Naive thymus-derived CD4-positive, alpha-beta T cell (primary cell): ENCODE data around the gene EVA1B. TPM values are rescaled to one million over a fixed set of nuclear protein-coding genes. Genes with fewer than 3 reads are reported as not detected.

Experiments
- ATAC-seq: fragments of 150-1000 bp; cut with Tn5 transposase; 2 replicates; pipeline ENCODE4 v1.10.0; 2021; ENCODE audit warnings: mild to moderate bottlenecking, moderate library complexity
- CTCF ChIA-PET: fragments of 350-600 bp; sonication (Branson Sonifier 250); formaldehyde crosslinking; loops from one replicate; lab custom pipeline; 2021; ENCODE audit warnings: antibody characterized with exemption; lab: Charles Lee
- POLR2A ChIA-PET: fragments of 350-600 bp; sonication (Branson Sonifier 250); formaldehyde crosslinking; loops from one replicate; lab custom pipeline; 2021; ENCODE audit warnings: antibody characterized with exemption, inconsistent platforms; lab: Charles Lee
- DNase-seq, 9 donors: peaks; one replicate each; pipeline versions ENCODE4 v3.0.0 to v3.0.0-alpha.2; 2020 to 2022; ENCODE audit warnings: mixed read lengths in 1 of 9
- H3K27ac ChIP-seq: one replicate; pipeline ENCODE4 v1.7.0; 2013; ENCODE audit warnings: mild to moderate bottlenecking, low read depth, low read length, moderate library complexity
- H3K27me3 ChIP-seq, 2 donors: one replicate each; pipeline ENCODE4 v1.7.0; 2013; ENCODE audit warnings: low read length in 2 of 2, mild to moderate bottlenecking in 2 of 2, moderate library complexity in 2 of 2; ENCODE audit not compliant: control insufficient read depth in 2 of 2, insufficient read depth in 2 of 2
- H3K36me3 ChIP-seq, 3 experiments: 1 replicate in 2 of 3; 2 replicates in 1 of 3; pipeline ENCODE4 v1.7.0; 2013; ENCODE audit warnings: low read length in 3 of 3, mild to moderate bottlenecking in 3 of 3, moderate library complexity in 1 of 3; ENCODE audit not compliant: insufficient read depth in 3 of 3, control insufficient read depth in 2 of 3
- H3K4me1 ChIP-seq, 2 donors: one replicate each; pipeline ENCODE4 v1.7.0; 2013; ENCODE audit warnings: low read length in 2 of 2, mild to moderate bottlenecking in 2 of 2, moderate library complexity in 1 of 2; ENCODE audit not compliant: control insufficient read depth in 2 of 2, insufficient read depth in 2 of 2
- H3K4me3 ChIP-seq: 2 replicates; pipeline ENCODE4 v1.7.0; 2013; ENCODE audit warnings: mild to moderate bottlenecking, low read length
- H3K9me3 ChIP-seq, 3 experiments: 1 replicate in 2 of 3; 2 replicates in 1 of 3; pipeline ENCODE4 v1.7.0; 2013; ENCODE audit warnings: low read length in 3 of 3; ENCODE audit not compliant: control insufficient read depth in 2 of 3
- H3K27ac Mint-ChIP-seq, 9 donors: one replicate each; pipeline ENCODE4 v1.8.0; 2020 to 2022; ENCODE audit warnings: mixed read lengths in 9 of 9, mild to moderate bottlenecking in 8 of 9, moderate library complexity in 5 of 9, inconsistent platforms in 2 of 9
- H3K27me3 Mint-ChIP-seq, 5 donors: one replicate each; pipeline ENCODE4 v1.8.0; 2021 to 2022; ENCODE audit warnings: mixed read lengths in 5 of 5, mild to moderate bottlenecking in 1 of 5
- H3K36me3 Mint-ChIP-seq, 5 donors: one replicate each; pipeline ENCODE4 v1.8.0; 2020 to 2022; ENCODE audit warnings: mixed read lengths in 5 of 5, mild to moderate bottlenecking in 3 of 5, inconsistent platforms in 1 of 5
- H3K4me1 Mint-ChIP-seq, 7 donors: one replicate each; pipeline ENCODE4 v1.8.0; 2020 to 2022; ENCODE audit warnings: mixed read lengths in 7 of 7, mild to moderate bottlenecking in 3 of 7, inconsistent platforms in 1 of 7
- H3K4me3 Mint-ChIP-seq, 10 donors: one replicate each; pipeline ENCODE4 v1.8.0; 2020 to 2022; ENCODE audit warnings: mild to moderate bottlenecking in 10 of 10, mixed read lengths in 10 of 10, moderate library complexity in 6 of 10, inconsistent platforms in 2 of 10
- H3K9me3 Mint-ChIP-seq, 11 donors: one replicate each; pipeline ENCODE4 v1.8.0; 2020 to 2022; ENCODE audit warnings: mixed read lengths in 11 of 11, mild to moderate bottlenecking in 4 of 11, inconsistent platforms in 1 of 11, moderate library complexity in 1 of 11
- intact Hi-C, 2 donors: fragments of 100-400 bp; cut with micrococcal nuclease; formaldehyde crosslinking; loops; one replicate each; pipeline ENCODE4 v1.15.1; 2023
- polyA plus RNA-seq, 2 donors: library from polyadenylated mRNA; unstranded; fragments of 300-500 nt; fragmentation: Illumina TruSeq; gene quantifications; one replicate each; pipeline ENCODE4 v1.2.3, GENCODE V29; 2021
- total RNA-seq, 6 experiments: library from RNA in 5 of 6; stranded (reverse) in 5 of 6; gene quantifications; 1 replicate in 5 of 6; 2 replicates in 1 of 6; pipeline ENCODE4 v1.2.3 and lab custom pipeline; 2021 to 2026

EVA1B gene
- total and polyA plus RNA-seq, 7 experiments from 2014 or later, result 0.43 to 12.5 (median 1.5) TPM

DNA sequence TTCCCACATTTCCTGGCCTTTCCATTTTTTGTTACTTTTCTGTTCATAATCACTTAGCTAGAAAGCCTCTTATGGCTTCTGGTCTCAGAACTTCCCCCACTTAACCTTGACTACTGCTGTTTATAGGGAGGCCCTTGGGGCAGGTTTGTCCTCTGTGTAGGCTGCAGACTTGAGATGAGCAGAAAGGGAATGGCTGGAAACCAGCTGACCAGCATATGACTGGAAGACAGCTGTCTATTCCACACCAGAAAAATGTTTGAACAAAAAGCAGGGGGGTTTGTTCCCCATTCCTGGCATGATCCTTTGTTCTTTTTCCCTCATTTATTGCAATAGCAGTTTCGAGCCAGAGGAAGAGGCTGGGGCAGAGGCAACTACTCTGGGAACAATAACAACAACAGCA is 22.2 kb downstream of the EVA1B start:
- intact Hi-C loops, result no loop called here
- Mint-ChIP-seq H3K27me3 (no peaks in the 10 kb centered on the region), H3K27ac (peak overlapping the region in 4 of 9 donors; percentile 18 to 58 (median 40)), H3K36me3 (peaks cover 8 to 30% (median 21%) of the 10 kb centered on the region in 5 donors), H3K4me1 (peaks cover 0 to 22% (median 6%) of the 10 kb centered on the region in 7 donors), H3K9me3 (no peaks in the 10 kb centered on the region), H3K4me3 (no peak overlapping the region)
- Histone ChIP-seq H3K4me1 (no peaks in the 10 kb centered on the region), H3K27me3 (no peaks in the 10 kb centered on the region), H3K27ac (no peak overlapping the region), H3K4me3 (no peak overlapping the region), H3K9me3 (no peaks in the 10 kb centered on the region), H3K36me3 (peaks cover 6 to 73% (median 24%) of the 10 kb centered on the region in 3 experiments)
- POLR2A ChIA-PET, result no interaction called here
- DNase-seq (no peak), ATAC-seq (no peak)
- CTCF ChIA-PET, result interaction anchor here (1.2 to 1.6 kb wide), 3 partner anchors 16 to 66 kb away, joined by 3 read pairs; no protein-coding TSS in a partner anchor

DNA sequence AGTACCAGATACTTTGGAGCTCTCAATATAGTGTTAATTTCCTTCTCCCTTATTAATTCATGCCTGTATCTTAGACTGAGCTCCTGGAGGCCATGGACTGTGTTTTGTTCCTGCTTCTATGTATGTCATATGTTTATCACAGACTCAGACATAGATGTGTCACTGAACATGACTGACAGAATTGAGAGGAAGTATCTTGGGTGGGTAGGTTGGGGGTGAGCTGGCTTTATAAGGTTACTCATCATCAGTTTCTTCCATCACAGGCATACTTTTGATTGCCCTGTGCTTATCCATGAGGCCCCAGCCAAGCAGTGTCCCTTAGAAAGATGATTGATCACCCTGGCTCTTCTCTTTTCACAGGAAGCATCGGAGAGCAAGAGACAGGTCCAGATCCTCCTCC is 22.9 kb downstream of the EVA1B start:
- POLR2A ChIA-PET, result no interaction called here
- intact Hi-C loops, result no loop called here
- Histone ChIP-seq H3K4me1 (no peaks in the 10 kb centered on the region), H3K36me3 (peaks cover 6 to 77% (median 25%) of the 10 kb centered on the region in 3 experiments), H3K9me3 (no peaks in the 10 kb centered on the region), H3K4me3 (no peak overlapping the region), H3K27ac (no peak overlapping the region), H3K27me3 (no peaks in the 10 kb centered on the region)
- H3K4me3 Mint-ChIP-seq, result peak overlapping the region in 1 of 10 donors; percentile 7
- CTCF ChIA-PET, result interaction anchor here (0.7 to 1.6 kb wide), 4 partner anchors 11 to 67 kb away, joined by 3 to 8 read pairs (median 3); no protein-coding TSS in a partner anchor
- H3K4me1 Mint-ChIP-seq, result peaks cover 0 to 19% (median 6%) of the 10 kb centered on the region in 7 donors
- peak overlapping the region in 7 of 9 donors; percentile 36 to 75 (median 57) for H3K27ac Mint-ChIP-seq
- H3K36me3 Mint-ChIP-seq, result peaks cover 8 to 31% (median 21%) of the 10 kb centered on the region in 5 donors
- ATAC-seq (peak; percentile 77), DNase-seq (no peak)
- no peaks in the 10 kb centered on the region for H3K9me3 Mint-ChIP-seq
- H3K27me3 Mint-ChIP-seq, result no peaks in the 10 kb centered on the region

DNA sequence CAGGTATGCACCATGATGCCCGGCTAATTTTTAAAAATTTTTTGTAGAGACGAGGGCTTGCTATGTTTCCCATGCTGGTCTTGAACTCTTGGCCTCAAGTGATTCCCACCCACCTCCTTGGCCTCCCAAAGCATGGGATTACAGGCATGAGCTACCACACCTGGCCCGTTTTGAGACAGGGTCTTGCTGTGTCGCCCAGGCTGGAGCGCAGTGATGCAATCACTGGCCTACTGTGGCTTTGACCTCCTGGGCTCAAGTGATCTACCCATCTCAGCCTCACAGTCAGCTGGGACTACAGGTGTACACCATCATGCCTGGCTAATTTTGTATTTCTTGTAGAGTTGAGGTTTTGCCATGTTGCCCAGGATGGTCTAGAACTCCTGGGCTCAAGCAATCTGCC is 24.8 kb downstream of the EVA1B start:
- no peaks in the 10 kb centered on the region for H3K27me3 Mint-ChIP-seq
- ATAC-seq (no peak), DNase-seq (no peak)
- Histone ChIP-seq H3K9me3 (no peaks in the 10 kb centered on the region), H3K27me3 (no peaks in the 10 kb centered on the region), H3K4me1 (no peaks in the 10 kb centered on the region), H3K36me3 (peaks cover 6 to 88% (median 26%) of the 10 kb centered on the region in 3 experiments), H3K4me3 (no peak overlapping the region), H3K27ac (no peak overlapping the region)
- H3K36me3 Mint-ChIP-seq, result peaks cover 8 to 37% (median 28%) of the 10 kb centered on the region in 5 donors
- H3K4me1 Mint-ChIP-seq, result peaks cover 0 to 12% (median 5%) of the 10 kb centered on the region in 7 donors
- CTCF ChIA-PET, result interaction anchor here (0.6 kb wide), 1 partner anchor 1646 kb away, joined by 3 read pairs; no protein-coding TSS in a partner anchor
- intact Hi-C loops, result no loop called here
- no peak overlapping the region for H3K4me3 Mint-ChIP-seq
- no peaks in the 10 kb centered on the region for H3K9me3 Mint-ChIP-seq
- POLR2A ChIA-PET, result no interaction called here
- H3K27ac Mint-ChIP-seq, result no peak overlapping the region

- CTCF ChIA-PET, result no interaction called here
- Histone ChIP-seq H3K9me3 (no peaks in the 10 kb centered on the region), H3K27me3 (no peaks in the 10 kb centered on the region), H3K36me3 (peaks cover 9 to 89% (median 35%) of the 10 kb centered on the region in 3 experiments), H3K27ac (no peak overlapping the region), H3K4me3 (no peak overlapping the region), H3K4me1 (no peaks in the 10 kb centered on the region)
- ATAC-seq (no peak), DNase-seq (no peak)
- POLR2A ChIA-PET, result no interaction called here
- intact Hi-C loops, result no loop called here
- H3K36me3 Mint-ChIP-seq, result peaks cover 8 to 40% (median 27%) of the 10 kb centered on the region in 5 donors
- H3K27ac Mint-ChIP-seq, result peak overlapping the region in 3 of 9 donors; percentile 4 to 66 (median 60)
- H3K4me1 Mint-ChIP-seq, result peaks cover 0 to 12% (median 5%) of the 10 kb centered on the region in 7 donors
- peaks cover 0 to 2% (median 0%) of the 10 kb centered on the region in 11 donors for H3K9me3 Mint-ChIP-seq
- H3K27me3 Mint-ChIP-seq, result no peaks in the 10 kb centered on the region
- no peak overlapping the region for H3K4me3 Mint-ChIP-seq
Observed at GRCh38 chr1:36297062-36297461, 26.4 kb downstream of the EVA1B start.

DNA sequence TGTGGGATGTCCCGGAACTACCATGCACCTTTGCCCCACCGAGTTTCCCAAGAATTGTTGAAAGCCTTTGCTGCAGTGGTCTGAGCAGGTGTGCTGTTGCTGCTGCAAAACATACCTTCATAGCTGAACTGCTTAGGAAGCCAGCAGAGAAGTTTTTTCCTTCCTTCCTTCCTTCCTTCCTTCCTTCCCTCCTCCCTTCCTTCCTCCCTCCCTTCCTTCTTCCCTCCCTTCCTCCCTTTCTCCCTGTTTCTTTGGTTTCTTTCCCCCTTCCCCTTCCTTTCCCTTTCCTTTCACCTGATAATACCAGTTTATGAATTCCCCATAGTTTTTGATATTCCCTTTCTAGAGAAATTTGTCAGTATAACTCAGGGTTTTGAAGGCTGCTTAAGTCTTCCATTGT is 28.1 kb downstream of the EVA1B start:
- H3K4me3 Mint-ChIP-seq, result no peak overlapping the region
- no peaks in the 10 kb centered on the region for H3K9me3 ChIP-seq
- ATAC-seq (no peak), DNase-seq (no peak)
- no peaks in the 10 kb centered on the region for H3K4me1 ChIP-seq
- no peaks in the 10 kb centered on the region for H3K27me3 Mint-ChIP-seq
- H3K36me3 Mint-ChIP-seq, result peaks cover 4 to 45% (median 21%) of the 10 kb centered on the region in 5 donors
- H3K27me3 ChIP-seq, result no peaks in the 10 kb centered on the region
- intact Hi-C loops, result no loop called here
- no peak overlapping the region for H3K27ac ChIP-seq
- peaks cover 0 to 8% (median 4%) of the 10 kb centered on the region in 7 donors for H3K4me1 Mint-ChIP-seq
- H3K4me3 ChIP-seq, result no peak overlapping the region
- H3K27ac Mint-ChIP-seq, result peak overlapping the region in 5 of 9 donors; percentile 6 to 73 (median 43)
- POLR2A ChIA-PET, result interaction anchor here (0.6 kb wide), 1 partner anchor 355 kb away, joined by 5 read pairs; no protein-coding TSS in a partner anchor
- H3K36me3 ChIP-seq, result peaks cover 21 to 88% (median 22%) of the 10 kb centered on the region in 3 experiments
- CTCF ChIA-PET, result interaction anchor here (1.3 kb wide), 1 partner anchor 10 kb away, joined by 6 read pairs; no protein-coding TSS in a partner anchor
- peaks cover 0 to 2% (median 0%) of the 10 kb centered on the region in 11 donors for H3K9me3 Mint-ChIP-seq

DNA sequence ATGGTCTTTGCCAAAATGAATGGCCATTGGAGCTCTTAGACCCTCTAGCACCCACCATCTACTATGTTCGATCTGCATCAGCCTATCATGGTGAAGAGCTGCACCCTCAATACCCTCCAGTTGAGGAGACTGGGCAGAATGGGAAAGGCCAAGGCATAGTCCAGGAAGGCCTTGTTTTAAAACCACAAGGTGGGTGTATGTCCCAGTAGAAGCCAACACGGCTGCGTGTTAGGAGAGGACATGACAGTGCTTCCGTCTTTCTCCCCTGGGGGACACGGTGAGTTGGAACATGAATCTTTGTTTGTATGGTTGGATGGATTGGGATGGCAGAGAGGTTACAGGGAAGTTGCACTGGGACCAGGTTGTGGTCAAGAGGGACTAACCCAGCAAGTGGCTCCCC is 35.9 kb downstream of the EVA1B start:
- POLR2A ChIA-PET, result interaction anchor here (1.2 kb wide), 1 partner anchor 64 kb away, joined by 3 read pairs; no protein-coding TSS in a partner anchor
- H3K27me3 Mint-ChIP-seq, result no peaks in the 10 kb centered on the region
- Histone ChIP-seq H3K4me3 (no peak overlapping the region), H3K27ac (no peak overlapping the region), H3K4me1 (no peaks in the 10 kb centered on the region), H3K9me3 (no peaks in the 10 kb centered on the region), H3K36me3 (peaks cover 34 to 84% (median 40%) of the 10 kb centered on the region in 3 experiments), H3K27me3 (no peaks in the 10 kb centered on the region)
- no peak overlapping the region for H3K4me3 Mint-ChIP-seq
- intact Hi-C loops, result loop anchor here in 1 of 2 donors (5.0 kb wide), 2 partner anchors 65 to 125 kb away; partner anchors contain the start of gene THRAP3
- H3K36me3 Mint-ChIP-seq, result peaks cover 13 to 52% (median 25%) of the 10 kb centered on the region in 5 donors
- CTCF ChIA-PET, result interaction anchor here (0.6 to 3.2 kb wide), 6 partner anchors 95 to 187 kb away, joined by 3 to 30 read pairs (median 8); partner anchors contain the start of gene TRAPPC3
- H3K9me3 Mint-ChIP-seq, result peaks cover 0 to 1% (median 0%) of the 10 kb centered on the region in 11 donors
- no peak for DNase-seq
- H3K27ac Mint-ChIP-seq, result peak overlapping the region in 3 of 9 donors; percentile 11 to 53 (median 34)
- ATAC-seq, result no peak
- peaks cover 4 to 28% (median 17%) of the 10 kb centered on the region in 7 donors for H3K4me1 Mint-ChIP-seq
